Panc1 (cell line): ENCODE data around the gene RFX8. TPM values are rescaled to one million over a fixed set of nuclear protein-coding genes. Genes with fewer than 3 reads are reported as not detected.
"Not testable (repeated sequence)": the region's sequence is repeated elsewhere in the genome, so short reads cannot be mapped to it uniquely, and the experiment has no call there.

ENCODE experiments used
- ATAC-seq: fragments of 200-7000 bp; cut with Tn5 transposase; 2 replicates; pipeline ENCODE4 v1.9.1; 2020; ENCODE audit warnings: mild to moderate bottlenecking, moderate library complexity
- BruUV-seq: library from RNA; stranded (reverse); fragments of 400-500 nt; replicated peaks from 2 replicates; lab custom pipeline; 2021; lab: Mats Ljungman, UMichigan
- CTCF ChIA-PET: fragments of 300-600 bp; sonication (Branson Sonifier 250); formaldehyde crosslinking; loops from one replicate; lab custom pipeline; 2022; ENCODE audit warnings: antibody characterized with exemption; lab: Charles Lee
- POLR2A ChIA-PET: fragments of 300-600 bp; sonication (Branson Sonifier 250); formaldehyde crosslinking; loops from one replicate; lab custom pipeline; 2022; ENCODE audit warnings: antibody characterized with exemption; lab: Charles Lee
- DNase-seq: peaks from one replicate; pipeline ENCODE4 v3.0.0-alpha.2; 2010; ENCODE audit warnings: low read depth, low spot score
- H3K27ac ChIP-seq: 2 replicates; pipeline ENCODE4 v1.5.1; 2011; ENCODE audit warnings: mild to moderate bottlenecking, low read length, inconsistent platforms
- H3K27me3 ChIP-seq: fragments of 200-500 bp; sonication (Bioruptor generic); 2 replicates; pipeline ENCODE4 v1.6.0; 2014; ENCODE audit warnings: low read length, inconsistent platforms; ENCODE audit not compliant: control insufficient read depth, insufficient read depth
- H3K36me3 ChIP-seq: fragments of 200-500 bp; sonication (Bioruptor generic); 2 replicates; pipeline ENCODE4 v1.5.1; 2014; ENCODE audit warnings: inconsistent platforms, mild to moderate bottlenecking, low read length, moderate library complexity; ENCODE audit not compliant: control insufficient read depth, insufficient read depth
- H3K4me1 ChIP-seq: 2 replicates; pipeline ENCODE4 v1.5.1; 2011; ENCODE audit warnings: inconsistent platforms, mild to moderate bottlenecking, low read length, moderate library complexity; ENCODE audit not compliant: control insufficient read depth, insufficient read depth
- H3K4me3 ChIP-seq, 2 experiments: 2 replicates each; pipeline ENCODE4 v1.5.1; 2011 to 2012; ENCODE audit warnings: low read depth in 2 of 2, low read length in 2 of 2, mild to moderate bottlenecking in 2 of 2, inconsistent platforms in 1 of 2, moderate library complexity in 1 of 2
- H3K9me3 ChIP-seq: fragments of 200-500 bp; sonication (Bioruptor generic); 2 replicates; pipeline ENCODE4 v1.5.1; 2014; ENCODE audit warnings: low read depth, mild to moderate bottlenecking, inconsistent platforms, low read length, moderate library complexity; ENCODE audit not compliant: control insufficient read depth, insufficient read depth
- POLR2AphosphoS5 ChIP-seq: IDR thresholded peaks from 2 replicates; pipeline ENCODE4 v1.6.1; 2012; ENCODE audit warnings: mild to moderate bottlenecking, low read depth, low read length, moderate library complexity
- REST ChIP-seq, 2 experiments: IDR thresholded peaks; 2 replicates each; pipeline ENCODE4 v1.6.1; 2011 to 2012; ENCODE audit warnings: low read depth in 2 of 2, control low read depth in 1 of 2, low read length in 1 of 2, mild to moderate bottlenecking in 1 of 2, moderate library complexity in 1 of 2; ENCODE audit not compliant: insufficient read depth in 1 of 2
- SIN3A ChIP-seq: IDR thresholded peaks from 2 replicates; pipeline ENCODE4 v1.6.1; 2012; ENCODE audit warnings: low read depth, mild to moderate bottlenecking, low read length, moderate library complexity, borderline replicate concordance; ENCODE audit not compliant: insufficient read depth
- TCF7L2 ChIP-seq: IDR thresholded peaks from 2 replicates; pipeline ENCODE4 v1.6.1; 2011; ENCODE audit warnings: mild to moderate bottlenecking, low read depth, low read length, inconsistent platforms
- in situ Hi-C: cut with HindIII; loops from 2 replicates; pipeline ENCODE4 v1.10.0; 2016; ENCODE audit warnings: low sequenced_read_pairs, low pct_unique_long_range_greater_than_20kb
- intact Hi-C: fragments of 100-400 bp; cut with micrococcal nuclease; formaldehyde crosslinking; loops from one replicate; pipeline ENCODE4 v1.10.0; 2022; ENCODE audit not compliant: unreplicated experiment
- total RNA-seq: library from RNA; stranded (reverse); gene quantifications from one replicate; pipeline ENCODE4 v1.2.1, GENCODE V29; 2021; ENCODE audit not compliant: unreplicated experiment
- TF ChIP-seq, protein P1 (sequence below): fragments of 450-650 bp; IDR thresholded peaks from 2 replicates; pipeline ENCODE4 v1.5.1; 2017; ENCODE audit warnings: mild to moderate bottlenecking

Gene RFX8
- total RNA-seq, 1 experiment from 2014 or later: not detected

GRCh38 chr2:101461381-101461780, 13.5 kb downstream of the RFX8 start:
- intact Hi-C loops (no loop called here), in situ Hi-C loops (no loop called here)
- ChIA-PET CTCF (no interaction called here), POLR2A (no interaction called here)
- no peaks in the 10 kb centered on the region for H3K36me3 ChIP-seq
- H3K9me3 ChIP-seq: no peaks in the 10 kb centered on the region
- no peak overlapping the region for H3K4me3 ChIP-seq
- H3K27me3 ChIP-seq: no peaks in the 10 kb centered on the region; the same call in 1 of the 2 replicates
- DNase-seq: no peak
- TF ChIP-seq REST (IDR thresholded peaks at IDR 0.05; ENCODE audit: insufficient read depth in 1 of 2, low read depth in 2 of 2, low read length in 1 of 2): no peak
- TF ChIP-seq SIN3A: no peak
- TF ChIP-seq, protein P1, sequence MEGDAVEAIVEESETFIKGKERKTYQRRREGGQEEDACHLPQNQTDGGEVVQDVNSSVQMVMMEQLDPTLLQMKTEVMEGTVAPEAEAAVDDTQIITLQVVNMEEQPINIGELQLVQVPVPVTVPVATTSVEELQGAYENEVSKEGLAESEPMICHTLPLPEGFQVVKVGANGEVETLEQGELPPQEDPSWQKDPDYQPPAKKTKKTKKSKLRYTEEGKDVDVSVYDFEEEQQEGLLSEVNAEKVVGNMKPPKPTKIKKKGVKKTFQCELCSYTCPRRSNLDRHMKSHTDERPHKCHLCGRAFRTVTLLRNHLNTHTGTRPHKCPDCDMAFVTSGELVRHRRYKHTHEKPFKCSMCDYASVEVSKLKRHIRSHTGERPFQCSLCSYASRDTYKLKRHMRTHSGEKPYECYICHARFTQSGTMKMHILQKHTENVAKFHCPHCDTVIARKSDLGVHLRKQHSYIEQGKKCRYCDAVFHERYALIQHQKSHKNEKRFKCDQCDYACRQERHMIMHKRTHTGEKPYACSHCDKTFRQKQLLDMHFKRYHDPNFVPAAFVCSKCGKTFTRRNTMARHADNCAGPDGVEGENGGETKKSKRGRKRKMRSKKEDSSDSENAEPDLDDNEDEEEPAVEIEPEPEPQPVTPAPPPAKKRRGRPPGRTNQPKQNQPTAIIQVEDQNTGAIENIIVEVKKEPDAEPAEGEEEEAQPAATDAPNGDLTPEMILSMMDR: no peak
- TF ChIP-seq TCF7L2: no peak
- no peak for TF ChIP-seq POLR2AphosphoS5
- no peak overlapping the region for H3K27ac ChIP-seq
- BruUV-seq: no TSS peak
- no peaks in the 10 kb centered on the region for H3K4me1 ChIP-seq
- no peak for ATAC-seq

DNA sequence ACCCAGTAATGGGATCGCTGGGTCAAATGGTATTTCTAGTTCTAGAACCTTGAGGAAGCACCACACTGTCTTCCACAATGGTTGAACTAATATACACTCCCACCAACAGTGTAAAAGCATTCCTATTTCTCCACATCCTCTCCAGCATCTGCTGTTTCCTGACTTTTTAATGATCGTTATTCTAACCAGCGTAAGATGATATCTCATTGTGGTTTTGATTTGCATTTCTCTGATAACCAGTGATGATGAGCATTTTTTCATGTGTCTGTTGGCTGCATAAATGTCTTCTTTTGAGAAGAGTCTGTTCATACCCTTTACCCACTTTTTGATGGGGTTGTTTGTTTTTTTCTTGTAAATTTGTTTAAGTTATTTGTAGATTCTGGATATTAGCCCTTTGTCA, 20.5 kb downstream of the RFX8 start:
- H3K4me3 ChIP-seq, ATAC-seq, intact Hi-C loops, H3K36me3 ChIP-seq, H3K27ac ChIP-seq, H3K4me1 ChIP-seq, DNase-seq, POLR2A ChIA-PET, CTCF ChIA-PET, H3K9me3 ChIP-seq, BruUV-seq, in situ Hi-C loops, H3K27me3 ChIP-seq: not testable (repeated sequence)

DNA sequence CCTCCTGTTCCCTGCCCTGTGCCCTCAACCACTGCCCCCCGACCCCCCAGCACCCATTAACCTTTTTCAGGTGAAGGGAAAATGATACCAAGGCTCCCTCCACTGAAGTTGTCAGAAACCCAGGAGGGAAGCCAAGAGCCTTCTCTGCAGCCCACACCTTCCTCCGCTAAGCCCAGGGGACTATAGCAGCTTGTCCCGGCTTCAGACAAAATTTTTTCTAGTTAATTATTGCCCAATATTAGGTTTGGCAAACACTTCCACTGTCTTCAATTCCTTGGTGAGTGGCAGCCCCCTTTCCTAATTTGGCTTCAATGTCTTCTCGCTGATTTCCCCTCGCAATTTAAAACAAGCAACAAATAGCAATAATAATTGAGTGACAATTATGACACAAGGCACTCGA, 23.9 kb downstream of the RFX8 start:
- Histone ChIP-seq H3K4me1 (no peaks in the 10 kb centered on the region), H3K9me3 (no peaks in the 10 kb centered on the region), H3K36me3 (no peaks in the 10 kb centered on the region), H3K27me3 (no peaks in the 10 kb centered on the region), H3K4me3 (no peak overlapping the region), H3K27ac (no peak overlapping the region)
- no TSS peak for BruUV-seq
- TF ChIP-seq, protein P1: no peak
- in situ Hi-C loops: no loop called here
- intact Hi-C loops: no loop called here
- ChIA-PET CTCF (no interaction called here), POLR2A (no interaction called here)
- ATAC-seq (no peak), DNase-seq (no peak)
